CD4-positive, alpha-beta T cell (primary cell): ENCODE measurements around the gene SAPCD1. TPM values are rescaled to one million over a fixed set of nuclear protein-coding genes. Genes with fewer than 3 reads are reported as not detected.

Experiments
- ATAC-seq: fragments of 200-7000 bp; cut with Tn5 transposase; one replicate; pipeline ENCODE4 v1.10.0; 2022; ENCODE audit warnings: mild to moderate bottlenecking; ENCODE audit not compliant: poor library complexity
- CTCF ChIA-PET: fragments of 350-600 bp; sonication (Branson Sonifier 250); formaldehyde crosslinking; loops from one replicate; lab custom pipeline; 2021; ENCODE audit warnings: antibody characterized with exemption, inconsistent platforms; lab: Charles Lee
- POLR2A ChIA-PET: fragments of 350-600 bp; sonication (Branson Sonifier 250); formaldehyde crosslinking; loops from one replicate; lab custom pipeline; 2021; ENCODE audit warnings: antibody characterized with exemption, inconsistent platforms; lab: Charles Lee
- DNase-seq, 14 experiments: peaks; one replicate each; pipeline ENCODE4 v3.0.0-alpha.2; 2013 to 2020; ENCODE audit warnings: mixed read lengths in 2 of 14
- H3K27ac ChIP-seq, 2 donors: one replicate each; pipeline versions ENCODE4 v1.5.1 to v1.7.0; 2013; ENCODE audit warnings: low read length in 2 of 2, low read depth in 1 of 2, mild to moderate bottlenecking in 1 of 2
- H3K27me3 ChIP-seq, 2 experiments: 1 replicate in 1 of 2; 2 replicates in 1 of 2; pipeline versions ENCODE4 v1.6.1 to v1.7.0; 2013; ENCODE audit warnings: low read length in 2 of 2, control low read depth in 1 of 2, mild to moderate bottlenecking in 1 of 2, moderate library complexity in 1 of 2; ENCODE audit not compliant: insufficient read depth in 2 of 2, control insufficient read depth in 1 of 2
- H3K36me3 ChIP-seq: one replicate; pipeline ENCODE4 v1.6.1; 2013; ENCODE audit warnings: low read length, control low read depth; ENCODE audit not compliant: insufficient read depth
- H3K4me1 ChIP-seq: one replicate; pipeline ENCODE4 v1.6.1; 2013; ENCODE audit warnings: low read length, control low read depth; ENCODE audit not compliant: insufficient read depth
- H3K4me3 ChIP-seq: one replicate; pipeline ENCODE4 v1.5.1; 2013; ENCODE audit warnings: mild to moderate bottlenecking, low read length, moderate library complexity
- H3K9me3 ChIP-seq, 2 experiments: 1 replicate in 1 of 2; 2 replicates in 1 of 2; pipeline versions ENCODE4 v1.6.1 to v1.7.0; 2013; ENCODE audit warnings: low read length in 2 of 2, mild to moderate bottlenecking in 2 of 2, control low read depth in 1 of 2, moderate library complexity in 1 of 2; ENCODE audit not compliant: control insufficient read depth in 1 of 2, insufficient read depth in 1 of 2
- H3K27ac Mint-ChIP-seq: one replicate; pipeline ENCODE4 v1.8.0; 2020; ENCODE audit warnings: mixed read lengths
- H3K27me3 Mint-ChIP-seq: one replicate; pipeline ENCODE4 v1.8.0; 2021; ENCODE audit warnings: mixed read lengths
- H3K36me3 Mint-ChIP-seq: one replicate; pipeline ENCODE4 v1.8.0; 2021; ENCODE audit warnings: low read depth, mixed read lengths
- H3K4me1 Mint-ChIP-seq: one replicate; pipeline ENCODE4 v1.8.0; 2021; ENCODE audit warnings: low read depth, mixed read lengths
- H3K4me3 Mint-ChIP-seq: one replicate; pipeline ENCODE4 v1.8.0; 2020; ENCODE audit warnings: mild to moderate bottlenecking, mixed read lengths
- H3K9me3 Mint-ChIP-seq: one replicate; pipeline ENCODE4 v1.8.0; 2020; ENCODE audit warnings: mixed read lengths
- CTCF ChIP-seq: fragments of 200-600 bp; IDR thresholded peaks from one replicate; pipeline ENCODE4 v1.8.0; 2022; ENCODE audit warnings: antibody characterized with exemption, mild to moderate bottlenecking
- intact Hi-C, 2 experiments: fragments of 100-400 bp; cut with DNase I in 1 of 2; cut with micrococcal nuclease in 1 of 2; formaldehyde crosslinking; loops; one replicate each; pipeline versions ENCODE4 v1.15.1 to v1.9.0; 2023 to 2025; cut with DNase I, micrococcal nuclease
- polyA plus RNA-seq, 2 donors: library from polyadenylated mRNA; unstranded; fragments of 120-200 nt; gene quantifications; one replicate each; pipeline ENCODE4 v1.2.1, GENCODE V29; 2013
- total RNA-seq, 174 experiments: library from RNA in 2 of 174; stranded (reverse) in 2 of 174; gene quantifications; one replicate each; pipeline ENCODE4 v1.2.3 and lab custom pipeline; 2021 to 2026

SAPCD1 gene
- total RNA-seq = 1 to 10 TPM; 2.7 to 2.8 TPM
- 3.1 TPM for polyA plus RNA-seq (2013, experiment 1 of 2)
- 2.8 TPM for polyA plus RNA-seq (2013, experiment 2 of 2)
- 0 to 1.8 (median 0.23) reads per million in 172 experiments for total RNA-seq (lab: John Stamatoyannopoulos, UW)

GRCh38 chr6:31762356-31762755 lies at the start of gene SAPCD1:
Gene SAPCD1, plus strand, starts transcription at chr6:31762656. Its CDS starts 399 bp downstream, at chr6:31763055.
- H3K27me3 ChIP-seq = no peaks in the 10 kb centered on the region
- ChIA-PET POLR2A (no interaction called here), CTCF (no interaction called here)
- Mint-ChIP-seq H3K36me3 (peaks cover 4% of the 10 kb centered on the region), H3K27me3 (no peaks in the 10 kb centered on the region), H3K9me3 (no peaks in the 10 kb centered on the region), H3K4me1 (no peaks in the 10 kb centered on the region), H3K4me3 (no peak within 1 kb of the TSS), H3K27ac (no peak within 1 kb of the TSS)
- H3K4me1 ChIP-seq = no peaks in the 10 kb centered on the region
- H3K27ac ChIP-seq = no peak within 1 kb of the TSS
- no peaks in the 10 kb centered on the region for H3K9me3 ChIP-seq
- no peak for ATAC-seq
- intact Hi-C loops = no loop called here
- no peak for DNase-seq
- TF ChIP-seq CTCF = no peak
- H3K36me3 ChIP-seq = peaks cover 2% of the 10 kb centered on the region
- no peak within 1 kb of the TSS for H3K4me3 ChIP-seq

- ATAC-seq (no peak), DNase-seq (no peak)
- Histone ChIP-seq H3K27ac (no peak overlapping the region), H3K9me3 (no peaks in the 10 kb centered on the region), H3K27me3 (no peaks in the 10 kb centered on the region), H3K4me1 (peaks cover 14% of the 10 kb centered on the region), H3K4me3 (no peak overlapping the region), H3K36me3 (no peaks in the 10 kb centered on the region)
- ChIA-PET POLR2A (interaction anchor here (1.6 kb wide), 1 partner anchor 24 kb away, joined by 3 read pairs; no protein-coding TSS in a partner anchor), CTCF (no interaction called here)
- Mint-ChIP-seq H3K27ac (no peak overlapping the region), H3K27me3 (no peaks in the 10 kb centered on the region), H3K4me3 (no peak overlapping the region), H3K36me3 (no peaks in the 10 kb centered on the region), H3K9me3 (no peaks in the 10 kb centered on the region), H3K4me1 (peaks cover 16% of the 10 kb centered on the region)
- TF ChIP-seq CTCF = no peak
- intact Hi-C loops = no loop called here
Observed at GRCh38 chr6:31713465-31713864, 49.0 kb upstream of the SAPCD1 start.

GRCh38 chr6:31713991-31714684 lies 48.3 kb upstream of the SAPCD1 start:
- POLR2A ChIA-PET = interaction anchor here (1.0 to 1.6 kb wide), 2 partner anchors 15 to 24 kb away, joined by 3 read pairs; partner anchors contain the start of gene DDAH2
- H3K4me3 Mint-ChIP-seq = no peak overlapping the region

More at GRCh38 chr6:31713991-31714684, 48.3 kb upstream of the SAPCD1 start:
- peaks cover 16% of the 10 kb centered on the region for H3K4me1 Mint-ChIP-seq
- CTCF ChIA-PET = no interaction called here
- intact Hi-C loops = no loop called here
- H3K4me1 ChIP-seq = peaks cover 14% of the 10 kb centered on the region
- H3K27me3 Mint-ChIP-seq = no peaks in the 10 kb centered on the region
- no peaks in the 10 kb centered on the region for H3K36me3 Mint-ChIP-seq
- H3K9me3 ChIP-seq = no peaks in the 10 kb centered on the region
- no peak overlapping the region for H3K27ac Mint-ChIP-seq
- no peak overlapping the region for H3K4me3 ChIP-seq
- no peak for DNase-seq
- no peak for ATAC-seq
- H3K36me3 ChIP-seq = no peaks in the 10 kb centered on the region
- no peak for TF ChIP-seq CTCF
- H3K27me3 ChIP-seq = no peaks in the 10 kb centered on the region
- H3K27ac ChIP-seq = no peak overlapping the region
- H3K9me3 Mint-ChIP-seq = no peaks in the 10 kb centered on the region
